ENCODE measurements around the gene PHLDB2. TPM values are rescaled to one million over a fixed set of nuclear protein-coding genes. Genes with fewer than 3 reads are reported as not detected.

The PHLDB2 gene
- total and polyA plus RNA-seq, 2 of the 4 experiments (the other 2 are of a cell fraction), result 10.6 to 28.7 TPM

DNA sequence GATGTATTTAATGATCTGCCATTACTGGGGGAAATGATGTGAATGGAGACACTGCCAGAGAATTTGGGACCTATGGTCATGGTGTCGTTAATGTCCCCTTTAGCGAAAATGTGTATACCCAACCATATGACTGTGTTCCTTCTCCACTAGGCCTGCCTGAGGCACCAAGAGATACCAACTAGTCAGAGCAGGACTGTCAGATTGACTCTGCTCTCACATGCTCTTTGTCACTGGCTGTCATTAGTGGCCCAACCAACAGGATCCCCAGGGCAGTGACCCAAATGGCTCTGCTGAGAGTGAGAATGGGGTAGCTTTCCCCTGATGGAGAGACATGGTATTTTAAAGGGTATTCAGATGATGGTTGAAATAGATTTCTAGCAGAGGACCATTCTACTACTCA is 142.5 kb downstream of the PHLDB2 start:
- Histone ChIP-seq H2BK5ac (ENCODE audit: low read depth, low read length, poor library complexity, severe bottlenecking) (no peak overlapping the region), H3K4me3 (ENCODE audit: insufficient read depth, low read depth, low read length) (no peak overlapping the region), H3K14ac (replicated peaks; ENCODE audit: low read depth, low read length) (no peak overlapping the region), H4K91ac (ENCODE audit: insufficient read depth, low read depth, low read length) (no peak overlapping the region), H3K9me3 (ENCODE audit: control insufficient read depth, insufficient read depth, low read length) (no peaks in the 10 kb centered on the region), H4K5ac (ENCODE audit: low read depth, low read length) (no peak overlapping the region), H3K56ac (ENCODE audit: extremely low read depth, insufficient read depth, low read length) (no peak overlapping the region), H2AK5ac (ENCODE audit: low read depth, low read length) (peak overlapping the region; percentile 30; the same call in 1 of the 2 replicates), H3K27me3 (ENCODE audit: control insufficient read depth, insufficient read depth, low read length) (no peaks in the 10 kb centered on the region; the same call in 1 of the 2 replicates), H3K18ac (ENCODE audit: low read depth, low read length) (no peak overlapping the region), H2BK120ac (ENCODE audit: low read depth, low read length) (no peak overlapping the region), H2AFZ (replicated peaks; ENCODE audit: low read length, poor library complexity) (no peak overlapping the region), H3K23ac (ENCODE audit: low read depth, low read length) (no peak overlapping the region), H3K9me1 (ENCODE audit: insufficient read depth, low read length) (peaks cover 6% of the 10 kb centered on the region), H3K36me3 (ENCODE audit: control insufficient read depth, insufficient read depth, low read length) (no peaks in the 10 kb centered on the region), H3K27ac (ENCODE audit: insufficient read depth, low read length) (no peak overlapping the region), H2BK20ac (ENCODE audit: low read depth, low read length) (no peak overlapping the region), H3K4ac (ENCODE audit: low read depth, low read length) (no peak overlapping the region), H4K8ac (ENCODE audit: low read depth in 2 of 2, low read length in 2 of 2) (no peak overlapping the region), H3K79me1 (ENCODE audit: low read depth in 1 of 2, low read length in 2 of 2) (no peaks in the 10 kb centered on the region), H3K9ac (ENCODE audit: low read depth, low read length) (no peak overlapping the region), H3K4me2 (ENCODE audit: low read depth, low read length) (no peak overlapping the region), H2BK15ac (ENCODE audit: low read depth, low read length) (no peak overlapping the region), H2AK9ac (replicated peaks; ENCODE audit: low read depth, low read length, poor library complexity) (no peak overlapping the region), H3K4me1 (ENCODE audit: control insufficient read depth, insufficient read depth, low read length) (peaks cover 6% of the 10 kb centered on the region), H4K20me1 (ENCODE audit: insufficient read depth, low read length) (no peaks in the 10 kb centered on the region)
- no CpG with 5 or more reads among the region's 2 CpGs for WGBS, 2 experiments (ENCODE audit: extremely low coverage in 2 of 2, insufficient read length in 1 of 2)
- ATAC-seq (ENCODE audit: low read depth), result no peak
- TF ChIP-seq RCOR1 (IDR thresholded peaks at IDR 0.05; ENCODE audit: insufficient replicate concordance, low read length), result no peak
- POLR2A ChIA-PET (ENCODE audit: unreplicated experiment), result no interaction called here
- intact Hi-C loops (cut with micrococcal nuclease) (no loop called here), in situ Hi-C loops (cut with MboI; ENCODE audit: low sequenced_read_pairs) (no loop called here), dilution Hi-C loops (cut with HindIII; ENCODE audit: low sequenced_read_pairs, unreplicated experiment) (no loop called here)
- CTCF ChIA-PET, result interaction anchor here (0.7 to 1.3 kb wide), 4 partner anchors 10 to 42 kb away, joined by 3 to 4 read pairs (median 3); no protein-coding TSS in a partner anchor
- no peak for DNase-seq
- BruUV-seq (replicated peaks), result no TSS peak

Data from IMR-90 (cell line).